MM.1S (cell line): Measurements from ENCODE around the gene CDS2.

Experiments
- DNase-seq: peaks from one replicate; pipeline ENCODE4 v3.0.0-alpha.2; 2015
- H2AFZ ChIP-seq: fragments of 300-600 bp; sonication (generic); 2 replicates; pipeline ENCODE4 v1.6.0; 2016; ENCODE audit warnings: antibody characterized with exemption, low read length
- H3F3A ChIP-seq: fragments of 300-600 bp; sonication (generic); 2 replicates; pipeline ENCODE4 v1.6.1; 2016; ENCODE audit warnings: mild to moderate bottlenecking, antibody characterized with exemption, low read length, moderate library complexity, mixed read lengths; ENCODE audit not compliant: insufficient read depth
- H3K27ac ChIP-seq: fragments of 300-600 bp; sonication (generic); 2 replicates; pipeline ENCODE4 v1.5.1; 2016; ENCODE audit warnings: mild to moderate bottlenecking, low read length
- H3K27me3 ChIP-seq: fragments of 300-600 bp; sonication (generic); replicated peaks from 2 replicates; pipeline ENCODE4 v1.6.0; 2016; ENCODE audit warnings: low read length; ENCODE audit not compliant: insufficient read depth
- H3K36me3 ChIP-seq: fragments of 300-600 bp; sonication (generic); replicated peaks from 2 replicates; pipeline ENCODE4 v1.6.1; 2016; ENCODE audit warnings: mild to moderate bottlenecking, low read length, mixed read lengths; ENCODE audit not compliant: insufficient read depth
- H3K4me1 ChIP-seq: fragments of 300-600 bp; sonication (generic); 2 replicates; pipeline ENCODE4 v1.6.1; 2016; ENCODE audit warnings: low read length, mixed read lengths
- H3K4me2 ChIP-seq: fragments of 300-600 bp; sonication (generic); 2 replicates; pipeline ENCODE4 v1.6.0; 2016; ENCODE audit warnings: low read depth, low read length
- H3K4me3 ChIP-seq: fragments of 300-600 bp; sonication (generic); 2 replicates; pipeline ENCODE4 v1.5.1; 2016; ENCODE audit warnings: low read length, mixed read lengths
- H3K79me2 ChIP-seq: fragments of 300-600 bp; sonication (generic); 2 replicates; pipeline ENCODE4 v1.6.1; 2016; ENCODE audit warnings: mixed run types, low read length, mixed read lengths
- H3K9ac ChIP-seq: fragments of 300-600 bp; sonication (generic); 2 replicates; pipeline ENCODE4 v1.6.1; 2016; ENCODE audit warnings: low read length, mixed read lengths
- H3K9me2 ChIP-seq: fragments of 300-600 bp; sonication (generic); replicated peaks from 2 replicates; pipeline ENCODE4 v1.6.1; 2016; ENCODE audit warnings: mild to moderate bottlenecking, low read length, mixed read lengths; ENCODE audit not compliant: insufficient read depth
- H3K9me3 ChIP-seq: fragments of 300-600 bp; sonication (generic); replicated peaks from 2 replicates; pipeline ENCODE4 v1.6.1; 2016; ENCODE audit warnings: mild to moderate bottlenecking, low read length, mixed read lengths; ENCODE audit not compliant: insufficient read depth
- H4K20me1 ChIP-seq: fragments of 300-600 bp; sonication (generic); 2 replicates; pipeline ENCODE4 v1.6.1; 2016; ENCODE audit warnings: mild to moderate bottlenecking, low read length, moderate library complexity, mixed read lengths; ENCODE audit not compliant: insufficient read depth
- CTCF ChIP-seq: fragments of 300-600 bp; sonication (generic); IDR thresholded peaks from 2 replicates; pipeline ENCODE4 v1.5.1; 2016; ENCODE audit warnings: antibody characterized with exemption, low read length, mixed read lengths
- EZH2 ChIP-seq: fragments of 300-600 bp; sonication (generic); optimal IDR thresholded peaks from 2 replicates; pipeline ENCODE3; 2017; ENCODE audit warnings: low read depth, mild to moderate bottlenecking, antibody characterized with exemption, low read length, mixed read lengths
- EZH2phosphoT487 ChIP-seq: fragments of 300-600 bp; sonication (generic); IDR thresholded peaks from 2 replicates; pipeline ENCODE4 v1.6.1; 2018; ENCODE audit warnings: antibody characterized with exemption, low read length

Gene CDS2

GRCh38 chr20:5161536-5162164 lies 34.8 kb downstream of the CDS2 start:
- Histone ChIP-seq H2AFZ (no peak overlapping the region), H3K27ac (no peak overlapping the region), H3K4me1 (peaks cover 9% of the 10 kb centered on the region), H3K9ac (no peak overlapping the region), H4K20me1 (no peaks in the 10 kb centered on the region), H3K9me2 (no peaks in the 10 kb centered on the region), H3F3A (no peaks in the 10 kb centered on the region), H3K79me2 (peaks cover 66% of the 10 kb centered on the region), H3K4me3 (no peak overlapping the region), H3K4me2 (no peak overlapping the region), H3K27me3 (no peaks in the 10 kb centered on the region), H3K9me3 (no peaks in the 10 kb centered on the region), H3K36me3 (no peaks in the 10 kb centered on the region)
- no peak for TF ChIP-seq EZH2phosphoT487
- TF ChIP-seq EZH2, result no peak
- no peak for TF ChIP-seq CTCF
- no peak for DNase-seq

- no peaks in the 10 kb centered on the region for H3K9me2 ChIP-seq
- H3F3A ChIP-seq, result no peaks in the 10 kb centered on the region
- no peaks in the 10 kb centered on the region for H3K9me3 ChIP-seq
- H3K4me2 ChIP-seq, result no peak overlapping the region
- H3K4me1 ChIP-seq, result peaks cover 9% of the 10 kb centered on the region
- no peaks in the 10 kb centered on the region for H3K27me3 ChIP-seq
- no peak overlapping the region for H3K9ac ChIP-seq
- no peak overlapping the region for H3K4me3 ChIP-seq
- H3K79me2 ChIP-seq, result peaks cover 59% of the 10 kb centered on the region
- no peak overlapping the region for H2AFZ ChIP-seq
- no peak overlapping the region for H3K27ac ChIP-seq
- TF ChIP-seq EZH2phosphoT487 (no peak), EZH2 (no peak), CTCF (no peak)
- H4K20me1 ChIP-seq, result no peaks in the 10 kb centered on the region
- no peaks in the 10 kb centered on the region for H3K36me3 ChIP-seq
- DNase-seq, result no peak
These were observed 38.1 kb downstream of the CDS2 start for GRCh38 chr20:5164645-5165625.

GRCh38 chr20:5168651-5169396 lies 42.0 kb downstream of the CDS2 start:
- Histone ChIP-seq H3F3A (no peaks in the 10 kb centered on the region), H3K9me3 (no peaks in the 10 kb centered on the region), H3K79me2 (peaks cover 55% of the 10 kb centered on the region), H3K27ac (no peak overlapping the region), H3K36me3 (no peaks in the 10 kb centered on the region), H3K27me3 (no peaks in the 10 kb centered on the region), H3K4me2 (no peak overlapping the region), H3K9me2 (no peaks in the 10 kb centered on the region), H4K20me1 (no peaks in the 10 kb centered on the region), H3K4me3 (no peak overlapping the region), H2AFZ (no peak overlapping the region), H3K4me1 (no peaks in the 10 kb centered on the region), H3K9ac (no peak overlapping the region)
- no peak for TF ChIP-seq EZH2
- no peak for TF ChIP-seq EZH2phosphoT487
- TF ChIP-seq CTCF, result no peak
- no peak for DNase-seq
